ENCODE measurements around the gene FIP1L1. TPM values are rescaled to one million over a fixed set of nuclear protein-coding genes. Genes with fewer than 3 reads are reported as not detected.

FIP1L1 gene
- total and polyA plus RNA-seq, 2 donors (not counting 1 experiment from before 2014, with no cell fraction given): 19.0 to 79.3 TPM

DNA sequence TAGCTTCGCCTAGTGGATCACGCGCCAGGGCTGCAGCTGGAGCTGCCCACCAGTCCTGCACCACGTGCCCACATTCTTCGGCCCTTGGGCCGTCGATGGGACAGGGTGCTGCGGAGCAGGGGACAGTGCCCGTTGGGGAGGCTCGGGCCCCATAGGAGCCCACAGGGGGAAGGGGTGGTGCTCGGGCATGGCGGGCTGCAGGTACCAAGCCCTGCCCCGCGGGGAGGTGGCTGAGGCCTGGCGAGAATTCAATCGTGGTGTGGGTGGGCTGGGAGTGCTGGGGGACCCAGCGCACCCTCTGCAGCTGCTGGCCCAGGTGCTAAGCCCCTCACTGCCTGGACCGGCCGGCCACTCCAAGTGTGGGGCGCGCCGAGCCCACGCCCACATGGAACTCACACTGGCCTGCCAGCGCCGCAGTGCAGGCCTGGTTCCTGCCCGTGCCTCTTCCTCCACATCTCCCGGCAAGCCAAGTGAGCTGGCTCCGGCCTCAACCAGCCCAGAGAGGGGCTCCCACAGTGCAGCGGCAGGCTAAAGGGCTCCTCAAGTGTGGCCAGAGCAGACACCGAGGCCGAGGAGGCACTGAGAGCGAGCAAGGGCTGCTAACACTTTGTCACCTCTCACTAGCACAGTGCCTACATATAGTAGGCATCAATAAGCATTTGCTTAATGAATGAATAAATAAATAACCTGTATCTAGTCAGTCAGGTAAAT is 23.3 kb upstream of the FIP1L1 start:
- 99% methylated on average over 28 of the region's 32 CpGs for WGBS (ENCODE audit: insufficient coverage)
- ATAC-seq (ENCODE audit: low read depth): no peak
- POLR2A ChIA-PET: no interaction called here
- H3K27me3 Mint-ChIP-seq: no peaks in the 10 kb centered on the region
- Histone ChIP-seq H2AFZ (ENCODE audit: insufficient read depth, low read depth, low read length, poor library complexity, severe bottlenecking) (no peak overlapping the region), H3K4me3 (ENCODE audit: control extremely low read depth in 1 of 5, extremely low read depth in 1 of 5, insufficient read depth in 1 of 5, low read depth in 2 of 5, low read length in 4 of 5) (no peak overlapping the region), H3K27ac (ENCODE audit: low read length in 2 of 2) (no peak overlapping the region), H3K79me2 (ENCODE audit: control insufficient read depth, insufficient read depth, low read length) (peaks cover 23% of the 10 kb centered on the region), H3K4me1 (ENCODE audit: control insufficient read depth in 2 of 2, insufficient read depth in 2 of 2, low read length in 2 of 2) (peaks cover 0 to 2% of the 10 kb centered on the region in 2 donors), H3K27me3 (replicated peaks in 1 of 4; ENCODE audit: control extremely low read depth in 1 of 4, control insufficient read depth in 3 of 4, insufficient read depth in 4 of 4, low read length in 3 of 4) (no peaks in the 10 kb centered on the region), H3K36me3 (replicated peaks in 1 of 2; ENCODE audit: control extremely low read depth in 1 of 2, control insufficient read depth in 1 of 2, extremely low read depth in 1 of 2, insufficient read depth in 2 of 2, low read length in 1 of 2) (peaks cover 2 to 30% of the 10 kb centered on the region in 2 experiments), H3K9ac (ENCODE audit: low read length) (no peak overlapping the region), H3K9me3 (ENCODE audit: control extremely low read depth in 1 of 3, control insufficient read depth in 2 of 3, insufficient read depth in 1 of 3, low read length in 2 of 3) (peaks cover 0 to 6% (median 0%) of the 10 kb centered on the region in 3 donors), H4K20me1 (ENCODE audit: control insufficient read depth, insufficient read depth, low read length, poor library complexity, severe bottlenecking) (no peaks in the 10 kb centered on the region), H3K4me2 (replicated peaks; ENCODE audit: low read depth, low read length, poor library complexity, severe bottlenecking) (no peak overlapping the region)
- peaks cover 11% of the 10 kb centered on the region for H3K4me1 Mint-ChIP-seq
- intact Hi-C loops (cut with micrococcal nuclease): no loop called here
- DNase-seq: no peak
- CTCF ChIA-PET: no interaction called here
- no peaks in the 10 kb centered on the region for H3K9me3 Mint-ChIP-seq (ENCODE audit: insufficient read depth)
- no peak overlapping the region for H3K4me3 Mint-ChIP-seq
- TF ChIP-seq, protein P1, sequence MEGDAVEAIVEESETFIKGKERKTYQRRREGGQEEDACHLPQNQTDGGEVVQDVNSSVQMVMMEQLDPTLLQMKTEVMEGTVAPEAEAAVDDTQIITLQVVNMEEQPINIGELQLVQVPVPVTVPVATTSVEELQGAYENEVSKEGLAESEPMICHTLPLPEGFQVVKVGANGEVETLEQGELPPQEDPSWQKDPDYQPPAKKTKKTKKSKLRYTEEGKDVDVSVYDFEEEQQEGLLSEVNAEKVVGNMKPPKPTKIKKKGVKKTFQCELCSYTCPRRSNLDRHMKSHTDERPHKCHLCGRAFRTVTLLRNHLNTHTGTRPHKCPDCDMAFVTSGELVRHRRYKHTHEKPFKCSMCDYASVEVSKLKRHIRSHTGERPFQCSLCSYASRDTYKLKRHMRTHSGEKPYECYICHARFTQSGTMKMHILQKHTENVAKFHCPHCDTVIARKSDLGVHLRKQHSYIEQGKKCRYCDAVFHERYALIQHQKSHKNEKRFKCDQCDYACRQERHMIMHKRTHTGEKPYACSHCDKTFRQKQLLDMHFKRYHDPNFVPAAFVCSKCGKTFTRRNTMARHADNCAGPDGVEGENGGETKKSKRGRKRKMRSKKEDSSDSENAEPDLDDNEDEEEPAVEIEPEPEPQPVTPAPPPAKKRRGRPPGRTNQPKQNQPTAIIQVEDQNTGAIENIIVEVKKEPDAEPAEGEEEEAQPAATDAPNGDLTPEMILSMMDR (IDR thresholded peaks at IDR 0.05): no peak
- TF ChIP-seq EZH2 (IDR thresholded peaks at IDR 0.05; ENCODE audit: borderline replicate concordance, insufficient read depth, low read depth, low read length, poor library complexity, severe bottlenecking): no peak
- H3K27ac Mint-ChIP-seq: no peak overlapping the region

DNA sequence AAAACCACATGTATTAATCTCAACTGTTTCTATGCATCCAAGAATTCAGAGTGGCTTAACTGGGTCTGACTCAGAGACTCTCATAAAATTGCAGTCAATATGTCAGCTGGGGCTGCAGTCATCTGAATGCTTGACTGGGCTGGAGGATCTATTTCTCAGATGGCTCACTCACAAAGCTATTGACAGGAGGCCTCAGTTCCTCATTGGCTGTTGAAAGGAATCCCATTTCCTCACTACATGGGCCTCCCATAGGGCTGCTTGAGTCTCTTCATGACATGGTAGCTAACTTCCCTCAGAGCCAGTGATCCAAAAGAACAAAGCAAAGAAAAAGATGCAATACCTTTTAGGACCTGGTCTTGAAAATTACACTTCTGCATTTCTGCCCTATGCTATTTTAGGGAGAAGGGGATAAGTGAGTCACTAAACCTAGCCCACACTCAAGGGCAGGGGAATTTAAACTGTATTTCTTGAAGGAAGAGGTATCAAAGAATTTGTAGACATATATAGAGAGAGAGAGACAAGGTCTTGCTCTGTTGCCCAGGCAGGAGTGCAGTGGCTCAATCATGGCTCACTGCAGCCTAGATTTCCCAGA is 21.4 kb upstream of the FIP1L1 start:
- ATAC-seq (ENCODE audit: low read depth) (no peak), DNase-seq (no peak)
- peaks cover 2 to 18% of the 10 kb centered on the region in 2 experiments for H3K36me3 ChIP-seq (replicated peaks in 1 of 2; ENCODE audit: control extremely low read depth in 1 of 2, control insufficient read depth in 1 of 2, extremely low read depth in 1 of 2, insufficient read depth in 2 of 2, low read length in 1 of 2)
- no peak overlapping the region for H2AFZ ChIP-seq (ENCODE audit: insufficient read depth, low read depth, low read length, poor library complexity, severe bottlenecking)
- H3K4me1 ChIP-seq (ENCODE audit: control insufficient read depth in 2 of 2, insufficient read depth in 2 of 2, low read length in 2 of 2): peaks cover 0 to 2% of the 10 kb centered on the region in 2 donors
- peaks cover 0 to 6% (median 0%) of the 10 kb centered on the region in 3 donors for H3K9me3 ChIP-seq (ENCODE audit: control extremely low read depth in 1 of 3, control insufficient read depth in 2 of 3, insufficient read depth in 1 of 3, low read length in 2 of 3)
- no peak overlapping the region for H3K9ac ChIP-seq (ENCODE audit: low read length)
- no peaks in the 10 kb centered on the region for H4K20me1 ChIP-seq (ENCODE audit: control insufficient read depth, insufficient read depth, low read length, poor library complexity, severe bottlenecking)
- no peak for TF ChIP-seq EZH2 (IDR thresholded peaks at IDR 0.05; ENCODE audit: borderline replicate concordance, insufficient read depth, low read depth, low read length, poor library complexity, severe bottlenecking)
- TF ChIP-seq, protein P1 (IDR thresholded peaks at IDR 0.05): no peak
- ChIA-PET CTCF (no interaction called here), POLR2A (no interaction called here)
- H3K4me3 Mint-ChIP-seq: no peak overlapping the region
- no peak overlapping the region for H3K4me2 ChIP-seq (replicated peaks; ENCODE audit: low read depth, low read length, poor library complexity, severe bottlenecking)
- H3K4me1 Mint-ChIP-seq: peaks cover 25% of the 10 kb centered on the region
- H3K79me2 ChIP-seq (ENCODE audit: control insufficient read depth, insufficient read depth, low read length): peaks cover 29% of the 10 kb centered on the region
- intact Hi-C loops (cut with micrococcal nuclease): no loop called here
- H3K27ac Mint-ChIP-seq: peak overlapping the region; percentile 16
- H3K27ac ChIP-seq (ENCODE audit: low read length in 2 of 2): no peak overlapping the region
- H3K27me3 Mint-ChIP-seq: no peaks in the 10 kb centered on the region
- no peaks in the 10 kb centered on the region for H3K9me3 Mint-ChIP-seq (ENCODE audit: insufficient read depth)
- H3K4me3 ChIP-seq (ENCODE audit: control extremely low read depth in 1 of 5, extremely low read depth in 1 of 5, insufficient read depth in 1 of 5, low read depth in 2 of 5, low read length in 4 of 5): no peak overlapping the region
- no peaks in the 10 kb centered on the region for H3K27me3 ChIP-seq (replicated peaks in 1 of 4; ENCODE audit: control extremely low read depth in 1 of 4, control insufficient read depth in 3 of 4, insufficient read depth in 4 of 4, low read length in 3 of 4)

Data from B cell (primary cell).